CD4-positive, alpha-beta T cell (primary cell): ENCODE data around the gene GPNMB. TPM values are rescaled to one million over a fixed set of nuclear protein-coding genes. Genes with fewer than 3 reads are reported as not detected.
"Not testable (repeated sequence)": the region's sequence is repeated elsewhere in the genome, so short reads cannot be mapped to it uniquely, and the experiment has no call there.

ENCODE experiments used
- ATAC-seq: fragments of 200-7000 bp; cut with Tn5 transposase; one replicate; pipeline ENCODE4 v1.10.0; 2022; ENCODE audit warnings: mild to moderate bottlenecking; ENCODE audit not compliant: poor library complexity
- CTCF ChIA-PET: fragments of 350-600 bp; sonication (Branson Sonifier 250); formaldehyde crosslinking; loops from one replicate; lab custom pipeline; 2021; ENCODE audit warnings: antibody characterized with exemption, inconsistent platforms; lab: Charles Lee
- POLR2A ChIA-PET: fragments of 350-600 bp; sonication (Branson Sonifier 250); formaldehyde crosslinking; loops from one replicate; lab custom pipeline; 2021; ENCODE audit warnings: antibody characterized with exemption, inconsistent platforms; lab: Charles Lee
- DNase-seq, 14 experiments: peaks; one replicate each; pipeline ENCODE4 v3.0.0-alpha.2; 2013 to 2020; ENCODE audit warnings: mixed read lengths in 2 of 14
- H3K27ac ChIP-seq, 2 donors: one replicate each; pipeline versions ENCODE4 v1.5.1 to v1.7.0; 2013; ENCODE audit warnings: low read length in 2 of 2, low read depth in 1 of 2, mild to moderate bottlenecking in 1 of 2
- H3K27me3 ChIP-seq, 2 experiments: 1 replicate in 1 of 2; 2 replicates in 1 of 2; pipeline versions ENCODE4 v1.6.1 to v1.7.0; 2013; ENCODE audit warnings: low read length in 2 of 2, control low read depth in 1 of 2, mild to moderate bottlenecking in 1 of 2, moderate library complexity in 1 of 2; ENCODE audit not compliant: insufficient read depth in 2 of 2, control insufficient read depth in 1 of 2
- H3K36me3 ChIP-seq: one replicate; pipeline ENCODE4 v1.6.1; 2013; ENCODE audit warnings: low read length, control low read depth; ENCODE audit not compliant: insufficient read depth
- H3K4me1 ChIP-seq: one replicate; pipeline ENCODE4 v1.6.1; 2013; ENCODE audit warnings: low read length, control low read depth; ENCODE audit not compliant: insufficient read depth
- H3K4me3 ChIP-seq: one replicate; pipeline ENCODE4 v1.5.1; 2013; ENCODE audit warnings: mild to moderate bottlenecking, low read length, moderate library complexity
- H3K9me3 ChIP-seq, 2 experiments: 1 replicate in 1 of 2; 2 replicates in 1 of 2; pipeline versions ENCODE4 v1.6.1 to v1.7.0; 2013; ENCODE audit warnings: low read length in 2 of 2, mild to moderate bottlenecking in 2 of 2, control low read depth in 1 of 2, moderate library complexity in 1 of 2; ENCODE audit not compliant: control insufficient read depth in 1 of 2, insufficient read depth in 1 of 2
- H3K27ac Mint-ChIP-seq: one replicate; pipeline ENCODE4 v1.8.0; 2020; ENCODE audit warnings: mixed read lengths
- H3K27me3 Mint-ChIP-seq: one replicate; pipeline ENCODE4 v1.8.0; 2021; ENCODE audit warnings: mixed read lengths
- H3K36me3 Mint-ChIP-seq: one replicate; pipeline ENCODE4 v1.8.0; 2021; ENCODE audit warnings: low read depth, mixed read lengths
- H3K4me1 Mint-ChIP-seq: one replicate; pipeline ENCODE4 v1.8.0; 2021; ENCODE audit warnings: low read depth, mixed read lengths
- H3K4me3 Mint-ChIP-seq: one replicate; pipeline ENCODE4 v1.8.0; 2020; ENCODE audit warnings: mild to moderate bottlenecking, mixed read lengths
- H3K9me3 Mint-ChIP-seq: one replicate; pipeline ENCODE4 v1.8.0; 2020; ENCODE audit warnings: mixed read lengths
- intact Hi-C, 2 experiments: fragments of 100-400 bp; cut with DNase I in 1 of 2; cut with micrococcal nuclease in 1 of 2; formaldehyde crosslinking; loops; one replicate each; pipeline versions ENCODE4 v1.15.1 to v1.9.0; 2023 to 2025; cut with DNase I, micrococcal nuclease
- total RNA-seq, 174 experiments: library from RNA in 2 of 174; stranded (reverse) in 2 of 174; gene quantifications; one replicate each; pipeline ENCODE4 v1.2.3 and lab custom pipeline; 2021 to 2026
- TF ChIP-seq, protein P1 (sequence below): fragments of 200-600 bp; IDR thresholded peaks from one replicate; pipeline ENCODE4 v1.8.0; 2022; ENCODE audit warnings: antibody characterized with exemption, mild to moderate bottlenecking

The GPNMB gene
- total RNA-seq, 2 experiments from 2014 or later = not detected

- Mint-ChIP-seq H3K4me1 (peaks cover 36% of the 10 kb centered on the region), H3K36me3 (peaks cover 71% of the 10 kb centered on the region), H3K9me3 (no peaks in the 10 kb centered on the region), H3K27me3 (no peaks in the 10 kb centered on the region), H3K27ac (no peak overlapping the region), H3K4me3 (no peak overlapping the region)
- Histone ChIP-seq H3K27me3 (no peaks in the 10 kb centered on the region), H3K27ac (peak overlapping the region in 1 of 2 donors; percentile 7), H3K4me1 (no peaks in the 10 kb centered on the region), H3K4me3 (no peak overlapping the region), H3K36me3 (peaks cover 53% of the 10 kb centered on the region), H3K9me3 (no peaks in the 10 kb centered on the region)
- ChIA-PET CTCF (no interaction called here), POLR2A (no interaction called here)
- DNase-seq (no peak), ATAC-seq (no peak)
- TF ChIP-seq, protein P1, sequence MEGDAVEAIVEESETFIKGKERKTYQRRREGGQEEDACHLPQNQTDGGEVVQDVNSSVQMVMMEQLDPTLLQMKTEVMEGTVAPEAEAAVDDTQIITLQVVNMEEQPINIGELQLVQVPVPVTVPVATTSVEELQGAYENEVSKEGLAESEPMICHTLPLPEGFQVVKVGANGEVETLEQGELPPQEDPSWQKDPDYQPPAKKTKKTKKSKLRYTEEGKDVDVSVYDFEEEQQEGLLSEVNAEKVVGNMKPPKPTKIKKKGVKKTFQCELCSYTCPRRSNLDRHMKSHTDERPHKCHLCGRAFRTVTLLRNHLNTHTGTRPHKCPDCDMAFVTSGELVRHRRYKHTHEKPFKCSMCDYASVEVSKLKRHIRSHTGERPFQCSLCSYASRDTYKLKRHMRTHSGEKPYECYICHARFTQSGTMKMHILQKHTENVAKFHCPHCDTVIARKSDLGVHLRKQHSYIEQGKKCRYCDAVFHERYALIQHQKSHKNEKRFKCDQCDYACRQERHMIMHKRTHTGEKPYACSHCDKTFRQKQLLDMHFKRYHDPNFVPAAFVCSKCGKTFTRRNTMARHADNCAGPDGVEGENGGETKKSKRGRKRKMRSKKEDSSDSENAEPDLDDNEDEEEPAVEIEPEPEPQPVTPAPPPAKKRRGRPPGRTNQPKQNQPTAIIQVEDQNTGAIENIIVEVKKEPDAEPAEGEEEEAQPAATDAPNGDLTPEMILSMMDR = no peak
- intact Hi-C loops = loop anchor here in 1 of 2 experiments (10.0 kb wide), 1 partner anchor 1866 kb away; no protein-coding TSS in a partner anchor
Observed at GRCh38 chr7:23308754-23309153, 62.2 kb downstream of the GPNMB start.

GRCh38 chr7:23312141-23312540 lies 65.6 kb downstream of the GPNMB start:
- ATAC-seq, CTCF ChIA-PET, H3K4me1 ChIP-seq, H3K27me3 Mint-ChIP-seq, DNase-seq, H3K4me3 ChIP-seq, H3K9me3 Mint-ChIP-seq, H3K4me3 Mint-ChIP-seq, intact Hi-C loops, H3K27me3 ChIP-seq, H3K9me3 ChIP-seq, H3K27ac ChIP-seq: not testable (repeated sequence)
- peaks cover 33% of the 10 kb centered on the region for H3K36me3 ChIP-seq
- POLR2A ChIA-PET = interaction anchor here (1.4 kb wide), 1 partner anchor 12 kb away, joined by 4 read pairs; the partner anchor contains the start of gene MALSU1
- Mint-ChIP-seq H3K36me3 (peaks cover 38% of the 10 kb centered on the region), H3K4me1 (peaks cover 15% of the 10 kb centered on the region), H3K27ac (peak overlapping the region; percentile 30)

- no peaks in the 10 kb centered on the region for H3K27me3 Mint-ChIP-seq
- ATAC-seq = no peak
- no peaks in the 10 kb centered on the region for H3K9me3 ChIP-seq
- no peak overlapping the region for H3K4me3 ChIP-seq
- H3K36me3 Mint-ChIP-seq = peaks cover 5% of the 10 kb centered on the region
- POLR2A ChIA-PET = no interaction called here
- no peak for DNase-seq
- no peaks in the 10 kb centered on the region for H3K4me1 ChIP-seq
- peaks cover 11% of the 10 kb centered on the region for H3K4me1 Mint-ChIP-seq
- H3K27me3 ChIP-seq = no peaks in the 10 kb centered on the region
- H3K36me3 ChIP-seq = peaks cover 3% of the 10 kb centered on the region
- no peaks in the 10 kb centered on the region for H3K9me3 Mint-ChIP-seq
- intact Hi-C loops = no loop called here
- TF ChIP-seq, protein P1 = no peak
- no peak overlapping the region for H3K27ac ChIP-seq
- no peak overlapping the region for H3K27ac Mint-ChIP-seq
- CTCF ChIA-PET = no interaction called here
- no peak overlapping the region for H3K4me3 Mint-ChIP-seq
Observed at GRCh38 chr7:23315366-23315765, 68.8 kb downstream of the GPNMB start.

Other genes starting within 250 kb of the GPNMB start
- gene HYCC1, start 232.6 kb upstream of the GPNMB start, total RNA-seq = 10 to 100 TPM; 12.4 to 13.1 TPM
- gene KLHL7, start 141.0 kb upstream of the GPNMB start, total RNA-seq = 10 to 100 TPM; 14.3 to 19.6 TPM
- 10 to 100 TPM; 19.4 to 20.1 TPM for gene NUP42, start 64.7 kb upstream of the GPNMB start, total RNA-seq
- gene MALSU1, start 52.6 kb downstream of the GPNMB start, total RNA-seq = 10 to 100 TPM; 50.5 to 50.9 TPM
- not detected for gene IGF2BP3, start 223.7 kb downstream of the GPNMB start, total RNA-seq